Fibroblast of skin of left biceps (primary cell): ENCODE measurements around the gene CD55.

ENCODE experiments used
- DNase-seq, 2 experiments: peaks; one replicate each; pipeline ENCODE4 v3.0.0-alpha.2; 2013; ENCODE audit warnings: low read depth in 2 of 2

The CD55 gene, protein sequence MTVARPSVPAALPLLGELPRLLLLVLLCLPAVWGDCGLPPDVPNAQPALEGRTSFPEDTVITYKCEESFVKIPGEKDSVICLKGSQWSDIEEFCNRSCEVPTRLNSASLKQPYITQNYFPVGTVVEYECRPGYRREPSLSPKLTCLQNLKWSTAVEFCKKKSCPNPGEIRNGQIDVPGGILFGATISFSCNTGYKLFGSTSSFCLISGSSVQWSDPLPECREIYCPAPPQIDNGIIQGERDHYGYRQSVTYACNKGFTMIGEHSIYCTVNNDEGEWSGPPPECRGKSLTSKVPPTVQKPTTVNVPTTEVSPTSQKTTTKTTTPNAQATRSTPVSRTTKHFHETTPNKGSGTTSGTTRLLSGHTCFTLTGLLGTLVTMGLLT

DNA sequence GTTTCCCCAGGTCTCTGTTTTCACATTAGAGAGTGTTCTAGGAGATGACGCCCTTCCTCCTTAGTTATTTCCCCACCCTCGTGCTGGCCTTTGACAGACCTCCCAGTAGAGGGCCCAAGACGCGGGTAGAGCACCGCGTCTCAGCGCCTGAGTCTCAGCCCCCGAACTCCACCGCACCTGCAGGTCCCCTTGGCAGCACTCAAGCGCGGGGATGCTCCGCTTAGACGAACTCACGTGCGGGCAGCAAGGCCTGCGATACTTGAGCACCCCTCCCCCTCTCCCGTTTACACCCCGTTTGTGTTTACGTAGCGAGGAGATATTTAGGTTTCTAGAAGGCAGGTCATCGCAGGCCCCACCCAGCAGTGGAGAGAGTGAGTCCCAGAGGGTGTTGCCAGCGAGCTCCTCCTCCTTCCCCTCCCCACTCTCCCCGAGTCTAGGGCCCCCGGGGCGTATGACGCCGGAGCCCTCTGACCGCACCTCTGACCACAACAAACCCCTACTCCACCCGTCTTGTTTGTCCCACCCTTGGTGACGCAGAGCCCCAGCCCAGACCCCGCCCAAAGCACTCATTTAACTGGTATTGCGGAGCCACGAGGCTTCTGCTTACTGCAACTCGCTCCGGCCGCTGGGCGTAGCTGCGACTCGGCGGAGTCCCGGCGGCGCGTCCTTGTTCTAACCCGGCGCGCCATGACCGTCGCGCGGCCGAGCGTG is at the start of gene CD55:
Gene CD55, plus strand, starts transcription at position 600 of the 711 bp plus-strand sequence. Its CDS starts 88 bp downstream, at position 688.
- peak; percentile 47 for DNase-seq

DNA sequence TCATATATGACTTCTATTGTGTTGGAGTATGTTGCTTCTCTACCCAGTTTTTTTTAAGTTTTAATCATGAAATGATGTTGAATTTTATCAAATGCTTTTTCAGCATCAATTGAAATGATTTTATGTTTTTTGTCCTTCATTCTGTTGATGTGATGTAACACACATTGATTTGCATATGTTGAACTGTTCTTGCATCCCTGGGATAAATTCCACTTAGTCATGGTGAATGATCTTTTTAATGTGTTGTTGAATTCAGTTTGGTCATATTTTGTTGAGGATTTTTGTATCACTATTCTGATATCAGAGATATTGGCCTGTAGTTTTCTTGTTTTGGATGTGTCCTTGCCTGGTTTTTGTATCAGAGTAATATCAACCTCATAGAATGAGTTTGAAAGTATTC is 46.6 kb upstream of the CD55 start:
- DNase-seq, result no peak

DNA sequence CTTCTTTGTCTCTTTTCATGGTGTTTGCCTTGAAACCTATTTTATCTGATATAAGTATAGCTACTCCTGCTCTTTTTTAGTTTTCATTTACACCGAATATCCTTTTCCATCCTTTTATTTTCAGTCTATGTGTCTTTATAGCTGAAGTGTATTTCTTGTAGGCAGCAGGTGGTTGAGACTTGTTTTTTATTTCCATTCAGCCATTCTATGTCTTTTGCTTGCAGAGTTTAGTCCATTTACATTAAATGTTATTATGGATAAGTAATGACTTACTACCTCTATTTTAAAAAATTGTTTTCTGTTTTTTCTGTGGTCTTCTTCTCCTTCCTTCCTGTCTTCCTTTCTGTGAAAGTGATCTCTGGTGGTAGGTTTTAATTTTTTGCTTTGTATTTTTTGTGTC is 45.0 kb upstream of the CD55 start:
- no peak for DNase-seq

DNA sequence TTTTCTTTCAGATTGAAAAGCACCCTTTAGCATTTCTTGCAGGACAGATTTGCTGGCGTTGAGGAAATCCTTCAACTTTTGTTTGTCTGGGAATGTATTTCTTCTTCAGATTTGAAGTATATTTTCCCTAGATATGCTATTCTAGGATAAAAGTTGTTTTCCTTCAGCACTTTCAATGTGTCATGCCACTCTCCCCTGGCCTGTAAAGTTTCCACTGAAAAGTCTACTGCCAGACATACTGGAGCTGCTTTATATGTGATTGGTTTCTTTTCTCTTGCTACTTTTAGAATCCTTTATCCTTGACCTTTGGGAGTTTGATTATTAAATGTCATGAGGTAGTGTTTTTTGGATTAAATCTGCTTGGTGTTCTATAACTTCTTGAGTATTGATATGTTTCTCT is 44.2 kb upstream of the CD55 start:
- DNase-seq, result no peak

DNA sequence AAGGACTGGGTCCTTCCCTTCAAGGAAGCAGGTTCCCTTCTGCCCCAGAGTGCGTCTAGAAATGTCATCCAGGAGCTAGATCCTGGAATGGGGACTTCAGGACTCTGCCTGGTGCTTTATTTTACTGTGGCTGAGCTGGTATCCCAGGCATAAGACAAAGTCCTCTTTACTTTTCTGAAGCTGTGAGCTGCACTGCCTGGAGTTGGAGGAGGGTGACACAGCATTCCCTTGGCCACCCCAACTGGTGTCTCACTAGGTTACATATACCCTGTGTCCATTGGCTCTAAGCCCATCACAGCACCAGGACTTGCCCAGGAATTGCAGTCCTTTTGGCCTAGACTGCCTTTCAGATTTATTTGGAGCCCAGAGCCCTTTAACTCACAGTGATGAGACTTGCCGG is 41.8 kb upstream of the CD55 start:
- DNase-seq, result no peak

DNA sequence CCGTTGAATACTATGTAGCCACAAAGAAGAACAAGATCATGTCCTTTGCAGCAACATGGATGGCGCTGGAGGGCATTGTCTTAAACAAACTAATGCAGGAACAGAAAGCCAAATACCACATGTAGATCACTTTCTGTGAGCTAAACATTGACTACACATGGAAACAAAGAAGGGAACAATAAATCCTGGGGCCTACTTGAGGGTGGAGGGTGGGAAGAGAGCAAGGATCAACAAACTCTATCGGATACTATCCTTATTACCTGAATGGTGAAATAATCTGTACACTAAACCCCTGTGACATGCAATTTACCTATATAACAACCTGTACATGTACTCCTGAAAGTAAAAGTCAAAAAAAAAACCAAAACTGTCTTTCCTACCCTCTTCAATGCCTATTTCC is 40.8 kb upstream of the CD55 start:
- no peak for DNase-seq

DNA sequence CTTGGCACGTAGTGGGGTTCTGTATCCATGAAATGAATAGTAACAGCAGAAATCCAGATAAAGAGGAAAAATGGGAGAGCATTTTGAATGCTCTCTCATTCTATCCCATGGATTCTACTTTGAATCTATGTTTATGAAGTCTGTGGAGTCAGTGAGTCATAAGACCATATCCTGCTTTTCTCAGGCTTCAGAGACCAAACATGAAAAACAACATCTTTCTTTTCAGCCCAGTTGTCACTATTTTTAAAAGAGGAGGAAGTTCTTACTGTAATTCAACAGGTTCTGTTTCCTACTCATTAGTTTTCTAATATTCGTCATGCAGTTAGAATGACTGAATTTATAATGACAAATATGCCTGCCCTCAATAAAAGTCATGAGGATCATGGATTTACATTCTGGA is 39.4 kb upstream of the CD55 start:
- no peak for DNase-seq

DNA sequence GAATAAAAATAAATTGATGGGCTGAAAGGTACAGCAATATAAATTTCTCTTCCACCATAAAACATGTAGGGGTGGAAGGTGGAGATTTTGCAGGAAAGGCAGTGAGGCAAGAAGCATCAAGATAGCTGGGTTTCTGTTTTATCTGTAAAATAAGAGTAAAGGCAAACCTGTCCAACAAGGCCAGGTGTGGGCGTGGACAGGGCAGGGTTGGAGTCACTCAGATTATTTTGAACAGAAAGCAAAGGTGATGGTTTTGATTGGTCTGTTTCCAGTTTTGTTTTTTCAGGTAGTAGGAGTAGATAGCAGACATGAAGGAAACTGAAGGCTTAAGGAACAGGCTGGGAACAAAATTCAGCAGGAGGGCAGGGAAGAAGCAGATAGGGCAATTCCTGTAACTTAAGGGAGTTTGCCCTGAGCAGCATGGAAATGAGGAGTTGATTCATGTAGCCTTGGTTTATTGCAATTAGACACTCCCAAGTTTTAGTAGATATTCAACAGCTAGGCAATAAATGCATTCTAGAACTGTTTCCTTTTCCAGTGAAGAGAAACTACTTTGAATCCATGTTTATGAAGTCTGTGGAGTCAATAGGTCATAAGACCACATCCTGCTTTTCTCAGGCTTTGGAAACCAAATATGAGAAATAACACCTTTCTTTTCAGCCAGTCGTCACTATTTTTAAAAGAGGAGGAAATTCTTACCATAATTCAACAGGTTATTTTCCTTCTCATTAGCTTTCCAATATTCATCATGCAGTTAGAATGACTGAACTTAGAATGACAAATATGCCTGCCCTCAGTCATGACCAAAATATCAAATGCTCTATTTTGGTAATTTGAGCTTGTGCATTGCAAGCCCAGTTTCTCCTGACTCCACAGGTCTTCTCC is 38.7 kb upstream of the CD55 start:
- no peak for DNase-seq

DNA sequence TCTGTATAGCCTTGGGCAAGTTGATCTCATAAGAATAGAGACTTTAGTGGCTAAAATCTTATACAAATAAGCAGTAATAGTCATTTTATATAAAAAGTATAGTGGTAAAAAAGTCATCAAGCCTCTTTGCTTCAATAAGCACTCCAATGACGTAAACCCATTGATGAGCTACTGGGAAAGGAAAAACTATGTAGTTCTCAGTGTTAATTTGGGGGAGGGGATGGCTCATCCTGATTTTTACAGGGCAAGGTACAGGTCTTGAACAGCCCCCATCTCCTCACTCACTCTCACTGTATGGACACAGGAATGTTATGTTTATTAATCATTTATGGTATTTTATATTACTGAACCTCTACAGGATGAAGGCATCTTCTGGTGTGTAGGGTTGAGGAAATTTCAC is 38.1 kb upstream of the CD55 start:
- no peak for DNase-seq

DNA sequence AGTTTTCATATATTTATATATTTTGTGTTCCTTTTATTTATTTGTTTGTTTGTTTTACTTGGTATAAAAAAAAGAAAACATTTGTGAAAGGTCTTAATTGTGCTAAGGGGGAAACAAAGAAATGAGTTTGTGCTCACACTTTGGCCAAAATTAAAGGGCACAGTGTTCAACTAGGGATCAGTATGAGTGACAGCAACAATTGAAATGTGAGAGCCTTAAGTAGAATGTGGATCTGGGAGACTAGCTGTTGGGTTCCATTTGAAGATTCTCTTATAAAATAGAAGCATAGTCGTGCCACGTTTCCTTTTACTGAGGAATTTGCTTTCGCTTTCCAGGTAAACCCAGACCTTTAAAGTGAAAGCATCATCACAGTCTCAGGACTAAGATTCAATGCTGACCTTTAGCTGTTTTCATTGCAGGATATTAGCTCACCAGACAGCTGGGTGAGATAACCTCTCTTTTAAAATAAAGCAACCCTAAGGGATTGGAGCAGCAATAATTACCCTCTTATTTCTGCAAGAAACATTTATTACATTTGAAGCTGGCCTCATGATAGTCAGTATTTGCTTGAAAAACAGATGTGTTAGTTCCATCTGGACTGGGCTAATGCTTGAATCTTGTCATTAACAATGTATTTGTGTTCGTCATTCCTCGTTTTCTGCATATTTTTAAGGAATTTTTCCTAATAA is 37.1 kb upstream of the CD55 start:
- DNase-seq, result peak; percentile 21 to 35

DNA sequence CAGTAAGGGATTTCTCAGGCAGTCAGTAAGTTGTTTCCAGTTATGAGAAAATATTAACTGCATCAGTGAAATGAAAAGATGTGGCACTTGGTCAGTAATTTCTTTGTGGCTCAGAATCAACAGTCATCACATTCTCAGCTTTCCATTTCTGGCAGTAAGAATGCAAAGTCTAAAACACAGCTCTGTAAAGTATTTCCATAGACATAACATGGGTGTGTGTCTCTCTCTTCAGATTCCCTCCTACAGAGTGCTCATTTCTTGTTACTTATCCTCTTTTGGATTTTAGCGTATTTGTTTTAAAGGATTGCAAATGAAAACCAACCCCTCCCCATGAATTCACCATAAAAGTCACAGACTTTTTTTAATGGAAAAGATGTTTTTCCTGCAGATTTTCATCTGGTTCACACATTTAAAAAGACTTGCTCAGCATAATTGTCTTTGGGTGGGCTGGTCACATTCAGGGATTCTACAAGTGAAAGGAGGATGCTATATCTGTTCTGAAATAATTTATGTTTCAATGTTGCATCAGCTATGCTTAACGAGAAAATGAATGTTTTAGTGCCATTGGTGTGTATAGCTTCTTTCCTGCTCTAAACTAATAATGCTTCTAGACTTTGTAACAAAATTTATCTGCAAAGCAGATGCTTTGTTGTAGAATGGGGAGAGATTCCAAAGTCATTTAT is 34.6 kb upstream of the CD55 start:
- peak in 1 of 2 experiments; percentile 23 for DNase-seq

DNA sequence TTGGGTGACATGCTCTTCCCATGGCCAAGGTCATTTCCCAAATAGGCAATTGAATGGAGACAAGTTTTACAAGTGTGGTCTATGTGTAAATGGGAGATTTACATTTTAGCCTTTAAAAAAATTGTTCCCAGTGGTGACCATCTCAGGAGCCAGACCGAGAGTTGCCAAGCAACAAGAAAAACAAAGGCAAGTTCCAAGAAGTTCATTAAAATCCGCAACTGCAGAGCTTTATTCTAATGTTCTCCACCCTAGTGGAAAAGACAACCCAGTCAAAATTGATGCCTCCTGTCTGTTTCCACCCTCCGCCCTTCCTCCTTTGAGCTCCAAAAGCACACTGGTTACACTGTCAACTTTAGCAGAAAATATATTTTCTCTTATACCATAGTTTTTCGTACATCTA is 33.2 kb upstream of the CD55 start:
- DNase-seq, result no peak

DNA sequence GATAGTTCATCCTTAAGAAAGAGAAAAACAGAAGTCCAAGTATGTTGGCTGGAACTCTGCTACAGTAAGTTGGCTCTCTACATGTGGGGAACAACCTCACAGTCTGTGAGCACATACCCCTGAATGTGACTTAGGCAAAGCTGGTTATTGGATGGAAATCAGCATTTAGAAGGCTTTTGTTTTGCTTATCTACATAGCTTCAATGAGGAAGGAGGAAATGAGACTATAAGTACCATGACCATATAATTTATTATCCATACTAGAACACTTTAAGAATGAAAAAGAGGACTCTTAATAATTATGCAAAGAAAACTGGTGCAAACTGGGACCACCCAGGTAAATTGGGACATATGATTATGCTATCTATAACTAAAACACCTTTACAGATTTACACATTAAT is 31.7 kb upstream of the CD55 start:
- DNase-seq, result no peak

DNA sequence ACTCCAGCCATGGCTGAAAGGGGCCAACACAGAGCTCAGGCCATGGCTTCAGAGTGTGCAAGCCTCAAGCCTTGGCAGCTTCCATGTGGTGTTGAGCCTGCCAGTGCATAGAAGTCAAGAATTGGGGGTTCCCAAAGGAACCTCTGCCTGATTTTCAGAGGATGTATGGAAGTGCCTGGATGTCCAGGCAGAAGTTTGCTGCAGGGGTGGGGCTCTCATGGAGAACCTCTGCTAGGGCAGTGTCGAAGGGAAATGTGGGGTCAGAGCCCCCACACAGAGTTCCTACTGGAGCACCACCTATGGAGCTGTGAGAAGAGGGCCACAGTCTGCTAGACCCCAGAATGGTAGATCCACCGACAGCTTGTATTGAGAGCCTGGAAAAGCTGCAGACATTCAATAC is 29.8 kb upstream of the CD55 start:
- DNase-seq, result no peak

DNA sequence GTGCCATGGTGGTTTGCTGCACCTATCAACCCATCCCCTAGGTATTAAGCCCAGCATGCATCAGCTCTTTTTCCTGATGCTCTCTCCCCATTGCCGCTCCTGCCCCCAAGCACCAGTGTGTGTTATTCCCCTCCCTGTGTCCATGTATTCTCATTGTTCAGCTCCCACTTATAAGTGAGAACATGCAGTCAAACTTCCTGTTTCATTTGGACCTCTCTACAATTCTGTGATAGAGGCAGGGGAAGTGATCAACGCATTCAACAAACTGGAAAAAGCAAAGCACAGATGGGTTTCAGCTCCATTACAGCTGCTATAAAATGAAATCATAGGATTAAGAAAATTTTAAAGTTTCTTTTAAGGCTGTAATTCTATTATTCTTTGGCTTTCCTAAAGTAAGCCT is 23.3 kb upstream of the CD55 start:
- DNase-seq, result no peak

DNA sequence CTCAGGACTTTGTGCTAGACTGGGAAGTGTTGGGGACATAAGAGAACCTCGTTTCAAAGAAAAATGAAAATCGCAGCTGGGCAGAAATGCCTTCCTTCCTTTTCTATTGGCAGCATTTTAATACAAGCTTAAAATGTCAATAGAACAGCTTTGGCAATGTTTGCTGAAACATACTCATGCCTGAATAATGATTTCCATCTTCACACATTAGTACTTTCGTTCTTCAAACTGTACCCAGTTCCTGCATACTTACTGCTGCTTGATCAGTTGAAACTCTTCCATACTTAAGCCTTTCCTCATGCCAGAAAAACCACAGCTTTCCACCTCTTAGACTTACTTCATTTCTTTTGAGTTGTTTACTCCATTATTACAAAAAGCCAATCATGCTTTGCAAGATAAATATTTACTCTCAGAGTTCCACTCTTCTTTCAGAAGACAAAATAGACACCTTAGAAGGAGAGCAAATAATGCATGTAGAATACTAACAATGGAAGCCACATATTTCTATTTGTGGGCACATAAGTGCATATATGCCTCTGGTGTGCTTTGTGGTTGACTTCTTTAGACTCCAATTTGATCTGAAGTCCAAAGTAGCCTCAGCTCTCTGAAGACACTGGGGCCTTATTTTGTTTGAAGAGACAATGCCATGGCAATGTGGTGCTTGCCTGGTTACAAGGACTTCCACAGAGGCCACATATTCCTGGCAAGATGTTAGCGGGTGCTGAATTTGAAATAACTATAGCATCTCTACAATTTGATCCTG is 22.7 kb upstream of the CD55 start:
- DNase-seq, result no peak

DNA sequence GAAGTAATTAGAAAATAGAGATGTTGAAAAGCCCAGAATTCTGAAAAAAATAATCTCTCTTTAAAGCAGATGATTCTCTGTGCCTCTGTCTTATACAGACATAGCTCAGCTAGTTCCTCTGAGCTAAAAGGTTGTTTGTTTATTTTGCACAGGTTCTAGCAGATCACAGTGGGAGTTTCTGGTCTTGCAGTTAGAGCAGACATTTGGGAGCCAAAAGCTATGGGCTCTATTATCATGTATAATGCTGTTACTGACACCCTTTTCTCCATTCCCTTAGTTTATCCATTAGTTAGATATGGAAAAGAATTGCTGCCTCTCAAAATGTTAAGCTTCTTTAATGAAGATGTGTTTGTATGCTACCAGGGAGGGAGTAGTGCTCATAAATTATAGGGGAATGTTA is 20.5 kb upstream of the CD55 start:
- no peak for DNase-seq

DNA sequence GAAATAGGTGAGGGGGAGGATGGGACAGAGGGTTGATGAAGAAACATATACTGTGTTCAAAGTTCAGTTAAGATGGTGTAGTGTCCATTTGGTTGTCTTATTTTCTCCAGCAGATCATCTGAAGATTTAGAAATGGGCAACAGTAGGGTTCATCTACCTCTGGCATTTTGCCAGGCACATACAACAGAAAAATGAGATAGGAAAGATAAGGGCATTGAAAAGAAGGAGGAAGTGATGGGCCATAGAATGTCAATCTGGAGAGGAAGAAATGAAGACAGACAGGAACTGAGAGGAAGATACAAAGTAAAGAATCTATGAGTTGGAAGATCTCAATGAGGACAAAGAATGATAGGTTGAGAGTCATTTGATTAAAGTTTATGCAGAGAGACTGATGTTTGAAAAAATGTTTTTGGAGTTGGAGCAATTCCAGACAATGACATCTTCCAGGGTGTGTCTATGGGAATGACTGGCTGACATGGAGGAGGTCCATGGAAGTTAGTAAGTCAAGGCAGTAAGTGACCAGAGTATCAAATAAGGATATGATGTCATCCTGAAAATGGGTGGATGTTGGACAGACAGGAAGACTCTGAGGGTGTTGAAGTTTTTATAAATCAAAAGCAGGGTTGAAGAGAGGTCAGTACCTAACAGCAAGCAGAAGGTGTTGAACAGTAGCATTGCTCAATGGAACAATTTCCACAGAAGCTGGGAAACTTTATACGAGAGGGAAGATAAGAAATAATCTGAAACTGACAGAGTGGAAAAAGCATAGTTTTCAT is 18.7 kb upstream of the CD55 start:
- no peak for DNase-seq

DNA sequence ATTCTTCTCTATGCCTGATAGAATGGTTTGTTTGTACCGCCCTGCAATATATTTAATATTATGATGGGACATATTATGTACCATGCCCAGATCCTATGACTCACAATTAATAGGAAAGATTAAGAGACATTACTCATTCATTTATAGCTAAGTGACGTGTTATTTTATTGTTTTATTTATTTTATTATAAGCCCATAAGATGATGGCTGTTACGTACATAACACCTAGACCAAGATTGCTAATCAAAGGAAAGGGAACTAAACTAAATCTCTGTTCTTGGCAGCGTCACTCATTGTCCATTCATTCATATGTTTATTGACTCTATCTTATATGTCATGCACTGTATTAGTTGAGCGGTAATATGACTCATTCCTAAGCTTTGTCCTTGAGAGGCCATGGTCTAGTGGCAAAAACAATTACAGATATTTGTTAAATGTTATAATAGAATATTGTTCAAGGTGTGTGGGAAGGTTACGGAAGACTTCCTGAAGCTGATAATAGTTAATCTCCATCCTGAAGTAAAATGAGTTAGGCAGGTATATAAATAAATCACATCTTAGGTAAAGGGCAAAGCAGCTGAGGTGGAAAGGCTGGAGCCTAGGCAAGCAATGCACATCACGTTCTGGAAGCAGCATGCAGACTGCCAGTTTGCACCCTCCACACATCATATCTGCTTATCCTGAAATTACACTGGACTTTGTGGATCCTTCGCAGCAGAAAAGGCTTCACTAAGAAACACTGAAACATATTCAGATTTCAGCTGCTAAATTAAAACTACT is 16.6 kb upstream of the CD55 start:
- DNase-seq, result no peak
